Measurements from ENCODE around the gene VRK3.

DNA sequence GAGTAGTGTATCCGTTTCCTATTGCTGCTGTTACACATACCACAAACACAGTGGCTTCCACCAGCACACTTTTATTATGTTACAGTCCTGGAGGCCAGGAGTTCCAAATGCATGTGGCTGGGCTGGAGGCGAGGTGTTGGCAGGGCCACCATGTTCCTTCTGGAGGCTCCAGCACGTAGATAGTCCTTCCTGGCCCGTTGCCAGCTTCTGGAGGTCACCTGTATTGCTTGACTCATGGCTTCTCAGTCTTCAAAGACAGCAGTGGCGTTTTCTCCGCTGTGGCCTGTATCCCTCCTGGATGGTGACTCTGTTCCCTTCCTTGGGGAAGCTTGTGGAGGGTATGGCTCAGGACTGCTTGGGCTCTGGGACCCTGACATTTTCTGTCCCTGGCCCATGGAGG lies 15.8 kb upstream of the VRK3 start:
- TF ChIP-seq CTCF (IDR thresholded peaks at IDR 0.05; ENCODE audit: low read depth, low read length, poor library complexity, severe bottlenecking): no peak
- TF ChIP-seq EZH2phosphoT487 (IDR thresholded peaks at IDR 0.05; ENCODE audit: borderline replicate concordance, low read length): no peak
